Osteocyte (in vitro differentiated cells): ENCODE data around the gene TAS2R3. TPM values are rescaled to one million over a fixed set of nuclear protein-coding genes. Genes with fewer than 3 reads are reported as not detected.
A peak's percentile ranks its signal among the peaks of the same experiment; 100 is the strongest.
"Not testable (repeated sequence)": the region's sequence is repeated elsewhere in the genome, so short reads cannot be mapped to it uniquely, and the experiment has no call there.

Source experiments
- DNase-seq: peaks from one replicate; pipeline ENCODE4 v3.0.0; 2021; ENCODE audit warnings: mixed read lengths; ENCODE audit not compliant: unreplicated experiment; ENCODE audit errors: extremely low spot score
- H3K27ac Mint-ChIP-seq: one replicate; pipeline ENCODE4 v1.8.0; 2021; ENCODE audit warnings: mild to moderate bottlenecking, mixed read lengths; ENCODE audit not compliant: unreplicated experiment
- H3K27me3 Mint-ChIP-seq: one replicate; pipeline ENCODE4 v1.8.0; 2021; ENCODE audit warnings: mixed read lengths; ENCODE audit not compliant: unreplicated experiment
- H3K36me3 Mint-ChIP-seq: one replicate; pipeline ENCODE4 v1.8.0; 2021; ENCODE audit warnings: mixed read lengths; ENCODE audit not compliant: unreplicated experiment
- H3K4me1 Mint-ChIP-seq: one replicate; pipeline ENCODE4 v1.8.0; 2021; ENCODE audit warnings: mixed read lengths; ENCODE audit not compliant: unreplicated experiment
- H3K4me3 Mint-ChIP-seq: one replicate; pipeline ENCODE4 v1.8.0; 2021; ENCODE audit warnings: mild to moderate bottlenecking, moderate library complexity, mixed read lengths; ENCODE audit not compliant: unreplicated experiment
- H3K9me3 Mint-ChIP-seq: one replicate; pipeline ENCODE4 v1.8.0; 2021; ENCODE audit warnings: mixed read lengths; ENCODE audit not compliant: unreplicated experiment
- total RNA-seq: library from RNA; stranded (reverse); gene quantifications from 2 replicates; pipeline ENCODE4 v1.2.1, GENCODE V29; 2021
- TF ChIP-seq, protein P1 (sequence below): fragments of 200-600 bp; sonication (generic); IDR thresholded peaks from 2 replicates; pipeline ENCODE4 v1.5.0; 2021; ENCODE audit warnings: antibody characterized with exemption, mild to moderate bottlenecking, moderate library complexity

The TAS2R3 gene
- total RNA-seq, 1 donor from 2014 or later = 1.6 TPM

GRCh38 chr7:141752634-141753033, 11.3 kb upstream of the TAS2R3 start:
- Mint-ChIP-seq H3K4me1 (no peaks in the 10 kb centered on the region), H3K27me3 (no peaks in the 10 kb centered on the region), H3K27ac (no peak overlapping the region), H3K9me3 (peaks cover 18% of the 10 kb centered on the region), H3K36me3 (peaks cover 78% of the 10 kb centered on the region), H3K4me3 (no peak overlapping the region)
- DNase-seq = no peak
- TF ChIP-seq, protein P1, sequence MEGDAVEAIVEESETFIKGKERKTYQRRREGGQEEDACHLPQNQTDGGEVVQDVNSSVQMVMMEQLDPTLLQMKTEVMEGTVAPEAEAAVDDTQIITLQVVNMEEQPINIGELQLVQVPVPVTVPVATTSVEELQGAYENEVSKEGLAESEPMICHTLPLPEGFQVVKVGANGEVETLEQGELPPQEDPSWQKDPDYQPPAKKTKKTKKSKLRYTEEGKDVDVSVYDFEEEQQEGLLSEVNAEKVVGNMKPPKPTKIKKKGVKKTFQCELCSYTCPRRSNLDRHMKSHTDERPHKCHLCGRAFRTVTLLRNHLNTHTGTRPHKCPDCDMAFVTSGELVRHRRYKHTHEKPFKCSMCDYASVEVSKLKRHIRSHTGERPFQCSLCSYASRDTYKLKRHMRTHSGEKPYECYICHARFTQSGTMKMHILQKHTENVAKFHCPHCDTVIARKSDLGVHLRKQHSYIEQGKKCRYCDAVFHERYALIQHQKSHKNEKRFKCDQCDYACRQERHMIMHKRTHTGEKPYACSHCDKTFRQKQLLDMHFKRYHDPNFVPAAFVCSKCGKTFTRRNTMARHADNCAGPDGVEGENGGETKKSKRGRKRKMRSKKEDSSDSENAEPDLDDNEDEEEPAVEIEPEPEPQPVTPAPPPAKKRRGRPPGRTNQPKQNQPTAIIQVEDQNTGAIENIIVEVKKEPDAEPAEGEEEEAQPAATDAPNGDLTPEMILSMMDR = peak; percentile 39

DNA sequence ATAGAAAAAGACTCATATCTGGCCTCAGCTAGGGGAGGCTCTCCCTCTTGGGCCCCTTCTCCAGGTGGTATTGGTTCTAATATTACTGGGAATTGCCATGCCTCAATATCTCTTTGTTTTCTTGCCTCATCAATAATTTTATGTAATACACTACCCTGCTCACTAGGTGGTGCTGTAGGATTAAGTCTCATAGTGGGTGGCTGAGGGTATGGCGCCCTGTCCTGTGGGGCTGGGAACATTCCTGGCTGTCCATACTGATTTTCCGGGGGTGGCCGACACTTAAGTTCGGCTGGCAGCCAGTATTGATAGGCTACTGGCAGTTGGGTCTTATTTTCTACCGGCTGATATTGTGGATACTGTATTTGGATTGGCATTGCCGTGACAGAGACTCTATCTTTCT, 9.0 kb upstream of the TAS2R3 start:
- DNase-seq = no peak
- Mint-ChIP-seq H3K36me3 (peaks cover 80% of the 10 kb centered on the region), H3K4me3 (no peak overlapping the region), H3K27me3 (no peaks in the 10 kb centered on the region), H3K9me3 (peaks cover 18% of the 10 kb centered on the region), H3K27ac (no peak overlapping the region), H3K4me1 (no peaks in the 10 kb centered on the region)
- TF ChIP-seq, protein P1 = peak; percentile 44

DNA sequence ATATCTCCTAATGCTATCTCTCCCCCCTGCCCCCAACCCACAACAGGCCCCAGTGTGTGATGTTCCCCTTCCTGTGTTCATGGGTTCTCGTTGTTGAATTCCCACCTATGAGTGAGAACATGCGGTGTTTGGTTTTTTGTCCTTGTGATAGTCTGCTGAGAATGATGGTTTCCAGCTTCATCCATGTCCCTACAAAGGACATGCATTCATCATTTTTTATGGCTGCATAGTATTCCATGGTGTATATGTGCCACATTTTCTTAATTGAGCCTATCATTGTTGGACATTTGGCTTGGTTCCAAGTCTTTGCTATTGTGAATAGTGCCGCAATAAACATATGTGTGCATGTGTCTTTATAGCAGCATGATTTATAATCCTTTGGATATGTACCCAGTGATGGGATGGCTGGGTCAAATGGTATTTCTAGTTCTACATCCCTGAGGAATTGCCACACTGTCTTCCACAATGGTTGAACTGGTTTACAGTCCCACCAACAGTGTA, 6.2 kb downstream of the TAS2R3 start:
- DNase-seq, H3K27ac Mint-ChIP-seq, H3K27me3 Mint-ChIP-seq, H3K4me3 Mint-ChIP-seq, H3K4me1 Mint-ChIP-seq, H3K9me3 Mint-ChIP-seq: not testable (repeated sequence)
- peaks cover 25% of the 10 kb centered on the region for H3K36me3 Mint-ChIP-seq

GRCh38 chr7:141776374-141776773, 12.5 kb downstream of the TAS2R3 start, which contains the start of gene TAS2R4:
TAS2R4 (plus strand) TSS chr7:141776674; CDS start chr7:141778489, 1,815 bp downstream.
- TF ChIP-seq, protein P1 = no peak
- H3K4me3 Mint-ChIP-seq = no peak within 1 kb of the TSS
- no peaks in the 10 kb centered on the region for H3K9me3 Mint-ChIP-seq
- no peaks in the 10 kb centered on the region for H3K4me1 Mint-ChIP-seq
- peaks cover 45% of the 10 kb centered on the region for H3K36me3 Mint-ChIP-seq
- H3K27ac Mint-ChIP-seq = no peak within 1 kb of the TSS
- H3K27me3 Mint-ChIP-seq = no peaks in the 10 kb centered on the region
- DNase-seq = no peak

GRCh38 chr7:141785706-141786552, 22.0 kb downstream of the TAS2R3 start:
- H3K9me3 Mint-ChIP-seq = no peaks in the 10 kb centered on the region
- DNase-seq = no peak
- no peaks in the 10 kb centered on the region for H3K4me1 Mint-ChIP-seq
- no peak overlapping the region for H3K27ac Mint-ChIP-seq
- no peak overlapping the region for H3K4me3 Mint-ChIP-seq
- TF ChIP-seq, protein P1 = peak; percentile 77
- peaks cover 16% of the 10 kb centered on the region for H3K36me3 Mint-ChIP-seq
- H3K27me3 Mint-ChIP-seq = no peaks in the 10 kb centered on the region
